Kidney epithelial cell (primary cell): Measurements from ENCODE around the gene NR3C1. TPM values are rescaled to one million over a fixed set of nuclear protein-coding genes. Genes with fewer than 3 reads are reported as not detected.

ENCODE experiments used
- DNase-seq: peaks from one replicate; pipeline ENCODE4 v3.0.0-alpha.2; 2010; ENCODE audit warnings: low read depth
- H3K27me3 ChIP-seq: 2 replicates; pipeline ENCODE4 v1.6.0; 2011; ENCODE audit warnings: low read length; ENCODE audit not compliant: control insufficient read depth, insufficient read depth
- H3K36me3 ChIP-seq: 2 replicates; pipeline ENCODE4 v1.5.1; 2011; ENCODE audit warnings: low read length; ENCODE audit not compliant: control insufficient read depth, insufficient read depth
- H3K4me3 ChIP-seq: 2 replicates; pipeline ENCODE4 v1.5.1; 2011; ENCODE audit warnings: low read depth, mild to moderate bottlenecking, control low read depth, low read length
- total RNA-seq: library from RNA; depleted of rRNA; stranded (reverse); fragments of >200 nt; gene quantifications from 2 replicates; pipeline ENCODE4 v1.2.3, GENCODE V29; 2015
- TF ChIP-seq, protein P1 (sequence below): IDR thresholded peaks from 2 replicates; pipeline ENCODE4 v1.5.1; 2011; ENCODE audit warnings: mild to moderate bottlenecking, moderate library complexity, low read length, control low read depth, inconsistent platforms; ENCODE audit not compliant: insufficient read depth, poor library complexity, severe bottlenecking

NR3C1 gene
- total RNA-seq, 1 donor from 2014 or later = 18.3 TPM

DNA sequence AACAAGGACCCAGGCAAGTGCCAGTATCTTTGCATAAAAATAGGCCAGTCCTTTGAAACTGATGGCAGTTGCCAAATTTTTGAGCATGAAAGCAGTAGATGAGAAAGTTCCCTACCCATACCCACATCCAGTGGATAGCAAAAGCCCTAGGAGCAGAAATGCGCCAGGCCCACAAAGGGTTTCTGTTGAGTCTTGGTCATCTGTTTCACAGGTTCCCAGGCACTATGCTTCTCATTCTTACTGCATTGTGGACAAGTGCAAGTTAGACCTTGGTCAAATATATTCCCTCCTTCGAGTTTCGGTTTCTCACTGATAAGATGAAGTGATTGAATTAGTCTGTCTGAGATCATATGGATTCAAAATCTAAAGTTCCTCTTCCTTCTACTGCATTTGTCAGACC is 152.3 kb downstream of the NR3C1 start:
- Histone ChIP-seq H3K4me3 (no peak overlapping the region), H3K36me3 (no peaks in the 10 kb centered on the region), H3K27me3 (no peaks in the 10 kb centered on the region)
- TF ChIP-seq, protein P1, sequence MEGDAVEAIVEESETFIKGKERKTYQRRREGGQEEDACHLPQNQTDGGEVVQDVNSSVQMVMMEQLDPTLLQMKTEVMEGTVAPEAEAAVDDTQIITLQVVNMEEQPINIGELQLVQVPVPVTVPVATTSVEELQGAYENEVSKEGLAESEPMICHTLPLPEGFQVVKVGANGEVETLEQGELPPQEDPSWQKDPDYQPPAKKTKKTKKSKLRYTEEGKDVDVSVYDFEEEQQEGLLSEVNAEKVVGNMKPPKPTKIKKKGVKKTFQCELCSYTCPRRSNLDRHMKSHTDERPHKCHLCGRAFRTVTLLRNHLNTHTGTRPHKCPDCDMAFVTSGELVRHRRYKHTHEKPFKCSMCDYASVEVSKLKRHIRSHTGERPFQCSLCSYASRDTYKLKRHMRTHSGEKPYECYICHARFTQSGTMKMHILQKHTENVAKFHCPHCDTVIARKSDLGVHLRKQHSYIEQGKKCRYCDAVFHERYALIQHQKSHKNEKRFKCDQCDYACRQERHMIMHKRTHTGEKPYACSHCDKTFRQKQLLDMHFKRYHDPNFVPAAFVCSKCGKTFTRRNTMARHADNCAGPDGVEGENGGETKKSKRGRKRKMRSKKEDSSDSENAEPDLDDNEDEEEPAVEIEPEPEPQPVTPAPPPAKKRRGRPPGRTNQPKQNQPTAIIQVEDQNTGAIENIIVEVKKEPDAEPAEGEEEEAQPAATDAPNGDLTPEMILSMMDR = no peak
- no peak for DNase-seq

DNA sequence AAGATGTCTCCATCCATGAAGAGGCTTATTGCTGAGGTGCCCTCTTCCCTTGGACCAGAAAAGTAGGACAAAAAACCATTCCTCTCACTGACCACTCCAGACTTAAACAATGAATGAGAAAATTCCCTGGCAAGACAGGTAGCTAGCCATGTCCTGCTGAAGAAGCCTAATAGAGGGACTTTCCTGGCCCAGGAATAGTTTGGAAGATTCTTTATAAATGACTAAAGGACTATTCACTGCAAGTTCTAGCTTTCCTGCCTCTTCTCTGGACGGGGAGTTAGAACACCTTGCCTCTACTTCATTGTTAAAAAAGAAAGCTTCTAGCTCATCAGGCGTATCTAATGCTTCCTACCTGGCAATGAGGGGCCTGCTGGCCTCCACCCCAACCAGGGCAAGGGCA is 153.6 kb downstream of the NR3C1 start:
- Histone ChIP-seq H3K36me3 (no peaks in the 10 kb centered on the region), H3K4me3 (no peak overlapping the region), H3K27me3 (no peaks in the 10 kb centered on the region)
- DNase-seq = no peak
- TF ChIP-seq, protein P1 = no peak

- Histone ChIP-seq H3K4me3 (no peak overlapping the region), H3K27me3 (no peaks in the 10 kb centered on the region), H3K36me3 (no peaks in the 10 kb centered on the region)
- DNase-seq = no peak
- TF ChIP-seq, protein P1 = no peak
Measured at GRCh38 chr5:143248822-143249579, 154.5 kb downstream of the NR3C1 start.

DNA sequence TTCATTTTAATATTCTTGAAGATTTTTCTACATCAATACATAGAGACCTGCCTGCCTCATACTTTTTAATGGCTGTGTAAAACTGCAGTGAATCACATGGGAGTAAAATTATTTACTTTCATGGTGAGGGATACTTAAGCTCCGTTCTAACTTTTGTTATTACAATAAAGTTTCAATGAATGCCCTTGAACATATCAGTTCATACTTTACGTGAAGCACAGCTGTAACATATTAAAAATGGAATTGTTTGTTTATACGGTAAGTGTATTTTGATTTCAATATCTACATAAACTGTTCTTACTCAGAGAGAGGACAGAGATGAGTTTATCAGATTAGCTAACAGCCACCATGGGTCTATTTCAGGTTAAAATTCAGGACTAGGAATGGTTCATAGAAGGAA is 155.1 kb downstream of the NR3C1 start:
- DNase-seq = no peak
- TF ChIP-seq, protein P1 = no peak
- no peaks in the 10 kb centered on the region for H3K27me3 ChIP-seq
- H3K36me3 ChIP-seq = no peaks in the 10 kb centered on the region
- H3K4me3 ChIP-seq = no peak overlapping the region

GRCh38 chr5:143247134-143247815 is 156.2 kb downstream of the NR3C1 start:
- Histone ChIP-seq H3K4me3 (no peak overlapping the region), H3K27me3 (no peaks in the 10 kb centered on the region), H3K36me3 (no peaks in the 10 kb centered on the region)
- no peak for DNase-seq
- TF ChIP-seq, protein P1 = no peak
